ENCODE measurements around the gene MYBPC2.

MYBPC2 gene

GRCh38 chr19:50401605-50402450, 30.9 kb upstream of the MYBPC2 start:
- no peak for TF ChIP-seq CTCF (IDR thresholded peaks at IDR 0.05)
- H3K4me3 ChIP-seq: no peak overlapping the region
- DNase-seq (ENCODE audit: low spot score): no peak
- no peak overlapping the region for H3K27ac ChIP-seq

DNA sequence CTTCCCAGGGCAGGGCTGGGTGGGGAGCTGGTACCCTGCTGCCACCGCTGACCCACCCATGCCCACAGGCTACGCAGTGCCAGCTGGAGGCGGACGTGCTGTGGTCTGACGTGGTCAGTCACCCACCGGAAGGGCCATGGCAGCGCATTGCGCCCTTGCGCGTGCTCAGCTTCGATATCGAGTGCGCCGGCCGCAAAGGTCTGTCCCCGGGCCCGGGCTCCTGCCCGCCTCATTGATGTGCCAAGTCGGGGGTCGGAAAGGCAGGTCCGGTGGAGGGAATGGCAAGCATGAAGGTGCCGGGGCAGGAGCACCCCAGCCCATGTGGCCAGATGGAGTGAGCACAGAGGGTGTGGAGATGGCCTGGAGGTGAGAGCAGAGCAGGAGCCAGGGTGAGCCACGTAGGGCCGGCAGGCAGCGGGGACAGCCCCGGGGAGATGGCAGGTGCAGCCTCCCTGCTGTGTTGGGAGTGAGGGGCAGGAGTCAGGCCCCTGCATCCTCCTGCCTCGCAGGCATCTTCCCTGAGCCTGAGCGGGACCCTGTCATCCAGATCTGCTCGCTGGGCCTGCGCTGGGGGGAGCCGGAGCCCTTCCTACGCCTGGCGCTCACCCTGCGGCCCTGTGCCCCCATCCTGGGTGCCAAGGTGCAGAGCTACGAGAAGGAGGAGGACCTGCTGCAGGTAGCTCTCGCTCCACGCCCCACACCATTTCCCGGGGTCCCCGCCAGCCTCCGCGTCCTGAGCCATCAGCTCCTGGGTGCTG, 30.0 kb upstream of the MYBPC2 start:
- no peak for TF ChIP-seq CTCF (IDR thresholded peaks at IDR 0.05)

DNA sequence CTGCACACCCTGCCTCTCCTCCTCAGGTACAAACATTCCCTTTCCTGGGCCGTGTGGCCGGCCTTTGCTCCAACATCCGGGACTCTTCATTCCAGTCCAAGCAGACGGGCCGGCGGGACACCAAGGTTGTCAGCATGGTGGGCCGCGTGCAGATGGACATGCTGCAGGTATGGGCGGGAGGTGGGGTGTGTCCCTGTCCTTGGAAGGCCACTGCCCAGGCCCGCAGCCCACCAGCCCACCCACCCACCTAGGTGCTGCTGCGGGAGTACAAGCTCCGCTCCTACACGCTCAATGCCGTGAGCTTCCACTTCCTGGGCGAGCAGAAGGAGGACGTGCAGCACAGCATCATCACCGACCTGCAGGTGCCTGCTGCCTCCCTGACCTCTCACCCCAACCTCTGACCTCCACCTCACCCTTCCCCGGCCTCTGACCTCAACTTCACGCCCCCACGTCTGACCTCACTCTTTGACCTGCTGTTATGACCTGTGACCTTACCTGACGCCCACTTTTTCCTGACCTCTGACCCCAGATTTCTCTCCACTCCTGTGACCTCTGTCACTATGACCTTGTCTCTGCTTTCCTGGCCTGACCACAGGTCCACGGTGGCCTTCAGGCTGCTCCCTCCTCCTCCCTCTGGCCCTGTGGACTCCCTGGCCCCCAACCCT, 26.4 kb upstream of the MYBPC2 start:
- Histone ChIP-seq H3K27ac (no peak overlapping the region), H3K4me3 (no peak overlapping the region)
- no peak for TF ChIP-seq CTCF (IDR thresholded peaks at IDR 0.05)
- DNase-seq (ENCODE audit: low spot score): no peak

More for the DNA sequence above, 30.0 kb upstream of the MYBPC2 start:
- DNase-seq (ENCODE audit: low spot score): no peak
- H3K27ac ChIP-seq: no peak overlapping the region
- no peak overlapping the region for H3K4me3 ChIP-seq

DNA sequence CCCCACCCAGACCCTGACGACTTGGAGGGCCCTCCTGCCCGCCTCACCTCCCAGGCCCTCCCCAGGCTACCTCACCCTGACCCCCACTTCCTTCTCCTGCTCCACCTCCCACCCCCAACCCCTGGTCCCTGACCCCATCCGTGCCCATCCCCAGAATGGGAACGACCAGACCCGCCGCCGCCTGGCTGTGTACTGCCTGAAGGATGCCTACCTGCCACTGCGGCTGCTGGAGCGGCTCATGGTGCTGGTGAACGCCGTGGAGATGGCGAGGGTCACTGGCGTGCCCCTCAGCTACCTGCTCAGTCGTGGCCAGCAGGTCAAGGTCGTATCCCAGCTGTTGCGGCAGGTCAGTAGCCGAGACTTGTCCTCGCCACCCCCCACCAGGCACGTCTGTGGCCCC, 25.9 kb upstream of the MYBPC2 start:
- no peak for TF ChIP-seq CTCF (IDR thresholded peaks at IDR 0.05)
- Histone ChIP-seq H3K27ac (no peak overlapping the region), H3K4me3 (no peak overlapping the region)
- DNase-seq (ENCODE audit: low spot score): no peak

- no peak overlapping the region for H3K27ac ChIP-seq
- TF ChIP-seq CTCF (IDR thresholded peaks at IDR 0.05): no peak
- no peak overlapping the region for H3K4me3 ChIP-seq
- DNase-seq (ENCODE audit: low spot score): no peak
Measured at GRCh38 chr19:50409347-50409746, 23.3 kb upstream of the MYBPC2 start.

DNA sequence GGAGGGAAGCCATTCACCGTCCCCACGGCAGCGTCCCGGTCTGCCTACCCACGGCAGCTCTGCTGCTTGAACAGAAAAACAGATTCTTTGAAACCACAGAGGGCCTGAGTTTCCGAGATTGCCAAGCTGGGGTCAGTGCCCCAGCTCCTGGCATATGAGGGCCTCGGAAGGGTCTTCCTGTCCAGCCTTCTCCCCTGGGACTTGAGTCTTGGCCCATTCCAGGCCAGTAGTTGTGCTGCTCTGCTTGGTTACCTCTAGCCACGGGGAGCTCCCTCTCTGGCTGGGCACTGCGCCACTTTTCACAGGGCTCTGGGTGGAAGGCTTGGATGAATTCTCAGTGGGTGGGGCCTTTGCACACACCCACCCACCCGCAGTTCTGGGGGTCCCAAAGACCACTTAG, 22.6 kb upstream of the MYBPC2 start:
- Histone ChIP-seq H3K4me3 (no peak overlapping the region), H3K27ac (no peak overlapping the region)
- TF ChIP-seq CTCF (IDR thresholded peaks at IDR 0.05): no peak
- DNase-seq (ENCODE audit: low spot score): no peak
